Trophoblast cell (in vitro differentiated cells and primary cell): ENCODE results near the gene PBX1.
A peak's percentile ranks its signal among the peaks of the same experiment; 100 is the strongest.

Experiments
- DNase-seq, 2 donors: peaks; one replicate each; pipeline ENCODE4 v3.0.0-alpha.2; 2016
- H2AFZ ChIP-seq: 2 replicates; pipeline ENCODE4 v1.6.1; 2013; ENCODE audit warnings: low read length, moderate library complexity, mild to moderate bottlenecking; ENCODE audit not compliant: insufficient read depth, poor library complexity
- H2AK5ac ChIP-seq: 2 replicates; pipeline ENCODE4 v1.6.1; 2013; ENCODE audit warnings: mild to moderate bottlenecking, low read length
- H2BK120ac ChIP-seq: 2 replicates; pipeline ENCODE4 v1.6.1; 2013; ENCODE audit warnings: low read length, mild to moderate bottlenecking, moderate library complexity; ENCODE audit not compliant: insufficient read depth, poor library complexity
- H2BK12ac ChIP-seq: 2 replicates; pipeline ENCODE4 v1.6.1; 2013; ENCODE audit warnings: mild to moderate bottlenecking, low read length, moderate library complexity
- H2BK5ac ChIP-seq: 2 replicates; pipeline ENCODE4 v1.6.1; 2013; ENCODE audit warnings: low read length, low read depth, moderate library complexity, mild to moderate bottlenecking; ENCODE audit not compliant: poor library complexity
- H3K14ac ChIP-seq: 2 replicates; pipeline ENCODE4 v1.6.1; 2013; ENCODE audit warnings: mild to moderate bottlenecking, low read length
- H3K18ac ChIP-seq: 2 replicates; pipeline ENCODE4 v1.6.1; 2013; ENCODE audit warnings: mild to moderate bottlenecking, low read length
- H3K23ac ChIP-seq: 2 replicates; pipeline ENCODE4 v1.6.1; 2013; ENCODE audit warnings: low read length
- H3K27ac ChIP-seq: 2 replicates; pipeline ENCODE4 v1.5.1; 2013; ENCODE audit warnings: low read depth, mild to moderate bottlenecking, inconsistent platforms, low read length, moderate library complexity
- H3K27me3 ChIP-seq: 2 replicates; pipeline ENCODE4 v1.6.1; 2013; ENCODE audit warnings: inconsistent platforms, mild to moderate bottlenecking, low read length, moderate library complexity; ENCODE audit not compliant: insufficient read depth
- H3K36me3 ChIP-seq, 2 experiments: 1 replicate in 1 of 2; 2 replicates in 1 of 2; pipeline ENCODE4 v1.6.1; 2013; ENCODE audit warnings: low read length in 2 of 2, mild to moderate bottlenecking in 2 of 2, moderate library complexity in 1 of 2; ENCODE audit not compliant: insufficient read depth in 2 of 2, control insufficient read depth in 1 of 2
- H3K4ac ChIP-seq: 2 replicates; pipeline ENCODE4 v1.6.1; 2013; ENCODE audit warnings: low read depth, mild to moderate bottlenecking, low read length, moderate library complexity
- H3K4me1 ChIP-seq, 2 experiments: 1 replicate in 1 of 2; 2 replicates in 1 of 2; pipeline ENCODE4 v1.6.1; 2013; ENCODE audit warnings: low read length in 2 of 2, mild to moderate bottlenecking in 2 of 2, moderate library complexity in 1 of 2; ENCODE audit not compliant: insufficient read depth in 2 of 2, control insufficient read depth in 1 of 2
- H3K4me2 ChIP-seq: 2 replicates; pipeline ENCODE4 v1.6.1; 2013; ENCODE audit warnings: inconsistent platforms, mild to moderate bottlenecking, low read length, moderate library complexity
- H3K4me3 ChIP-seq: 2 replicates; pipeline ENCODE4 v1.5.1; 2013; ENCODE audit warnings: mild to moderate bottlenecking, low read depth, low read length, inconsistent platforms
- H3K79me1 ChIP-seq: one replicate; pipeline ENCODE4 v1.6.1; 2013; ENCODE audit warnings: low read length
- H3K79me2 ChIP-seq: 2 replicates; pipeline ENCODE4 v1.6.1; 2013; ENCODE audit warnings: low read length, mild to moderate bottlenecking; ENCODE audit not compliant: control insufficient read depth, insufficient read depth, poor library complexity
- H3K9ac ChIP-seq: 2 replicates; pipeline ENCODE4 v1.6.1; 2013; ENCODE audit warnings: mild to moderate bottlenecking, low read length
- H3K9me3 ChIP-seq: 2 replicates; pipeline ENCODE4 v1.6.1; 2013; ENCODE audit warnings: low read depth, mild to moderate bottlenecking, control low read depth, inconsistent platforms, low read length; ENCODE audit not compliant: insufficient read depth
- H4K12ac ChIP-seq: 2 replicates; pipeline ENCODE4 v1.6.1; 2013; ENCODE audit warnings: low read depth, mild to moderate bottlenecking, low read length, moderate library complexity
- H4K8ac ChIP-seq: 2 replicates; pipeline ENCODE4 v1.6.1; 2013; ENCODE audit warnings: low read depth, mild to moderate bottlenecking, low read length, moderate library complexity
- H4K91ac ChIP-seq: one replicate; pipeline ENCODE4 v1.6.1; 2013; ENCODE audit warnings: low read depth, mild to moderate bottlenecking, low read length, moderate library complexity
- WGBS: extraction: QIAGEN DNeasy Blood & Tissue Kit; methylation state at CpG from one replicate; pipeline ENCODE4 v1.1.7; 2013; ENCODE audit warnings: missing lambda C conversion rate; ENCODE audit not compliant: insufficient read length, insufficient coverage; ENCODE audit errors: extremely low coverage; 5-methylcytosine and 5-hydroxymethylcytosine counted together

Gene PBX1

GRCh38 chr1:164605254-164606091, 46.5 kb downstream of the PBX1 start:
- no peak overlapping the region for H4K8ac ChIP-seq
- H3K27ac ChIP-seq = no peak overlapping the region
- H3K14ac ChIP-seq = no peak overlapping the region
- no CpG with 5 or more reads among the region's 3 CpGs for WGBS
- peaks cover 5% of the 10 kb centered on the region for H3K79me2 ChIP-seq
- H4K91ac ChIP-seq = no peak overlapping the region
- H3K23ac ChIP-seq = no peak overlapping the region
- H3K4me1 ChIP-seq = peaks cover 15 to 21% of the 10 kb centered on the region in 2 experiments
- H2AK5ac ChIP-seq = no peak overlapping the region
- H3K18ac ChIP-seq = no peak overlapping the region
- no peak overlapping the region for H4K12ac ChIP-seq
- H3K4me2 ChIP-seq = no peak overlapping the region
- peaks cover 14% of the 10 kb centered on the region for H3K79me1 ChIP-seq
- H3K9me3 ChIP-seq = no peaks in the 10 kb centered on the region
- no peak for DNase-seq
- no peak overlapping the region for H2AFZ ChIP-seq
- H2BK120ac ChIP-seq = no peak overlapping the region
- no peak overlapping the region for H2BK5ac ChIP-seq
- H2BK12ac ChIP-seq = no peak overlapping the region
- no peak overlapping the region for H3K9ac ChIP-seq
- H3K4me3 ChIP-seq = no peak overlapping the region
- H3K27me3 ChIP-seq = no peaks in the 10 kb centered on the region
- no peak overlapping the region for H3K4ac ChIP-seq
- peaks cover 11 to 13% of the 10 kb centered on the region in 2 experiments for H3K36me3 ChIP-seq

GRCh38 chr1:164607351-164607750, 48.4 kb downstream of the PBX1 start:
- H2BK5ac ChIP-seq = no peak overlapping the region

GRCh38 chr1:164608651-164609057, 49.7 kb downstream of the PBX1 start:
- Histone ChIP-seq H3K18ac (no peak overlapping the region), H3K14ac (peak overlapping the region; percentile 81), H3K4me2 (no peak overlapping the region), H3K79me2 (peaks cover 2% of the 10 kb centered on the region), H3K79me1 (peaks cover 8% of the 10 kb centered on the region), H4K91ac (no peak overlapping the region), H2AK5ac (no peak overlapping the region), H3K27me3 (no peaks in the 10 kb centered on the region), H3K23ac (no peak overlapping the region), H4K8ac (peak overlapping the region; percentile 40), H3K4ac (peak overlapping the region; percentile 77), H4K12ac (no peak overlapping the region), H3K4me1 (peaks cover 18 to 27% of the 10 kb centered on the region in 2 experiments), H2BK120ac (no peak overlapping the region), H3K9ac (no peak overlapping the region), H3K4me3 (no peak overlapping the region), H2BK12ac (peak overlapping the region; percentile 68), H3K9me3 (no peaks in the 10 kb centered on the region), H3K36me3 (peaks cover 11 to 14% of the 10 kb centered on the region in 2 experiments), H3K27ac (peak overlapping the region; percentile 32), H2AFZ (peak overlapping the region; percentile 48), H2BK5ac (peak overlapping the region; percentile 88)
- peak in 1 of 2 donors; percentile 27 for DNase-seq

More at GRCh38 chr1:164607351-164607750, 48.4 kb downstream of the PBX1 start:
- H3K4me1 ChIP-seq = peaks cover 15 to 22% of the 10 kb centered on the region in 2 experiments
- no peak overlapping the region for H3K27ac ChIP-seq
- H3K27me3 ChIP-seq = no peaks in the 10 kb centered on the region
- H2BK120ac ChIP-seq = no peak overlapping the region
- no peak overlapping the region for H3K23ac ChIP-seq
- no CpG with 5 or more reads among the region's 3 CpGs for WGBS
- H4K91ac ChIP-seq = no peak overlapping the region
- peaks cover 9% of the 10 kb centered on the region for H3K79me1 ChIP-seq
- no peak overlapping the region for H2BK12ac ChIP-seq
- no peak overlapping the region for H3K14ac ChIP-seq
- H4K8ac ChIP-seq = no peak overlapping the region
- H3K36me3 ChIP-seq = peaks cover 11 to 13% of the 10 kb centered on the region in 2 experiments
- H2AK5ac ChIP-seq = no peak overlapping the region
- DNase-seq = no peak
- no peak overlapping the region for H2AFZ ChIP-seq
- no peak overlapping the region for H3K9ac ChIP-seq
- H3K4me2 ChIP-seq = no peak overlapping the region
- H3K79me2 ChIP-seq = peaks cover 1% of the 10 kb centered on the region
- H3K18ac ChIP-seq = no peak overlapping the region
- H3K9me3 ChIP-seq = no peaks in the 10 kb centered on the region
- H3K4ac ChIP-seq = peak overlapping the region; percentile 24
- no peak overlapping the region for H3K4me3 ChIP-seq
- H4K12ac ChIP-seq = no peak overlapping the region

GRCh38 chr1:164609089-164609488, 50.1 kb downstream of the PBX1 start:
- no peak overlapping the region for H2BK12ac ChIP-seq
- no peak overlapping the region for H4K91ac ChIP-seq
- peak overlapping the region; percentile 10 for H3K4ac ChIP-seq
- H4K12ac ChIP-seq = no peak overlapping the region
- peak in 1 of 2 donors; percentile 55 for DNase-seq
- H3K4me1 ChIP-seq = peaks cover 22 to 32% of the 10 kb centered on the region in 2 experiments
- H3K9me3 ChIP-seq = no peaks in the 10 kb centered on the region
- no peak overlapping the region for H2BK120ac ChIP-seq
- peaks cover 6% of the 10 kb centered on the region for H3K79me2 ChIP-seq
- no peak overlapping the region for H3K14ac ChIP-seq
- no CpG with 5 or more reads among the region's 3 CpGs for WGBS
- H3K27me3 ChIP-seq = no peaks in the 10 kb centered on the region
- H2AFZ ChIP-seq = no peak overlapping the region
- no peak overlapping the region for H3K9ac ChIP-seq
- no peak overlapping the region for H3K4me2 ChIP-seq
- H3K4me3 ChIP-seq = no peak overlapping the region
- no peak overlapping the region for H3K23ac ChIP-seq
- H3K27ac ChIP-seq = no peak overlapping the region
- H2BK5ac ChIP-seq = no peak overlapping the region
- H3K18ac ChIP-seq = no peak overlapping the region
- no peak overlapping the region for H2AK5ac ChIP-seq
- H3K36me3 ChIP-seq = peaks cover 10 to 16% of the 10 kb centered on the region in 2 experiments
- no peak overlapping the region for H4K8ac ChIP-seq
- H3K79me1 ChIP-seq = peaks cover 8% of the 10 kb centered on the region
